NCI-H187 (cell line): ENCODE results near the gene OMG.
"Not testable (repeated sequence)": the region's sequence is repeated elsewhere in the genome, so short reads cannot be mapped to it uniquely, and the experiment has no call there.

Source experiments
- DNase-seq, 2 experiments: peaks; one replicate each; lab custom pipeline; 2025; lab: John Stamatoyannopoulos, UW

Gene OMG

GRCh38 chr17:31262923-31263322 lies 34.1 kb downstream of the OMG start:
- DNase-seq = not testable (repeated sequence)

- DNase-seq = no peak
Measured at GRCh38 chr17:31261601-31262000, 35.4 kb downstream of the OMG start.

GRCh38 chr17:31260151-31260550 lies 36.9 kb downstream of the OMG start:
- no peak for DNase-seq

- DNase-seq = no peak
Measured at GRCh38 chr17:31256936-31257335, 40.1 kb downstream of the OMG start.

GRCh38 chr17:31254654-31255053 lies 42.4 kb downstream of the OMG start:
- DNase-seq = no peak

- no peak for DNase-seq
Measured at GRCh38 chr17:31252741-31253140, 44.3 kb downstream of the OMG start.

- DNase-seq = no peak
Measured at GRCh38 chr17:31251970-31252328, 45.1 kb downstream of the OMG start.

GRCh38 chr17:31251105-31251969 lies 45.7 kb downstream of the OMG start:
- no peak for DNase-seq

- DNase-seq = no peak
Measured at GRCh38 chr17:31250229-31250628, 46.8 kb downstream of the OMG start.

GRCh38 chr17:31249835-31250141 lies 47.3 kb downstream of the OMG start:
- no peak for DNase-seq

- no peak for DNase-seq
Measured at GRCh38 chr17:31248986-31249834, 47.8 kb downstream of the OMG start.
